PC-3 (cell line): ENCODE data around the gene MPHOSPH9.

ENCODE experiments used
- CTCF ChIP-seq: fragments of 300-600 bp; sonication (generic); conservative IDR thresholded peaks from 2 replicates; pipeline ENCODE4 v1.5.1; 2017; ENCODE audit warnings: antibody characterized with exemption, low read depth, mild to moderate bottlenecking, low read length
- EZH2 ChIP-seq: fragments of 300-600 bp; sonication (generic); IDR thresholded peaks from one replicate; pipeline ENCODE4 v1.6.1; 2017; ENCODE audit warnings: antibody characterized with exemption, mild to moderate bottlenecking, low read length; ENCODE audit not compliant: unreplicated experiment
- EZH2phosphoT487 ChIP-seq: fragments of 300-600 bp; sonication (generic); IDR thresholded peaks from 2 replicates; pipeline ENCODE4 v1.6.1; 2018; ENCODE audit warnings: mild to moderate bottlenecking, antibody characterized with exemption, low read length, borderline replicate concordance

- TF ChIP-seq CTCF (no peak), EZH2phosphoT487 (no peak), EZH2 (no peak)
Measured at GRCh38 chr12:123115409-123116121, 117.4 kb downstream of the MPHOSPH9 start.
